Stromal cell of bone marrow (primary cell): ENCODE measurements around the gene RANBP10.
"Not testable (repeated sequence)": the region's sequence is repeated elsewhere in the genome, so short reads cannot be mapped to it uniquely, and the experiment has no call there.

Source experiments
- DNase-seq: peaks from one replicate; pipeline ENCODE4 v3.0.0-alpha.2; 2012; ENCODE audit warnings: low read depth

RANBP10 gene

DNA sequence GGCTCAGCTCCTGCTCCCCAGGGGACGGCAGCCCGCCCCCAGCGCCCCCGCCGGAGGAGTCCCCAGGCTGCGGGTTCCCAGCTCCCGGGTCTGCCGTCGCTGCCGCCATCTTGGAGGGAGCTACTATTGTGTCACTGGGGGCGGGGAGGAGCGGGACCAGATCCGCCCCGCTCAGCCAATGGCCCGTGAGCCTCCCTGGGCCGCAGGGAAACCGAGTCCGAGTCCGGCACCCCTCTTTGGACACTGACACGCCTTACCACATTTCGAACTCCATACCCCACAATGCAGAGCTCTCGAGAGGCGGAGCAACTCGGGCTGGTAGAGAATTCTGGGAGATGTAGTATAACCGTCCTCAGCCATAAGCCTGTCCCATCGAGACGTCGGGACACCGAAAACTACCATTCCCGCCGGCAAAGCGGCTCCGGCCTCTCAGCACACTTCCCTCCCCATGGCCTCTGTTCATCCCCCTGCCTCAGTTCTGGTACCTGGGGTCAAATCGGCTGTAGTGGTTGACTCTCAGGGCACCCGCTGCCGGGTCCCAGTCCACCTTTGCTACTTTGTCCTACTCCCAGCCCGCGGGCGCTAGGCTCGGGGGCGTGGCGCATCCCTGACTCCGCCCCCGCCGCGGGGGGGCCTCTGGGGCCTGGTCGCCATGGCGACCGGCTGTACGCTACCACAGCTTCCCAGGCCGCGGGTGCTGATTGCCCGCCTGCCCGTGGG lies at the start of gene RANBP10, which contains the start of gene TSNAXIP1:
TSS of gene RANBP10 (minus strand) at position 133 of the 720 bp plus-strand sequence. CDS start at position 109, 24 bp downstream.
TSS of gene TSNAXIP1 (plus strand) at position 462 of the 720 bp plus-strand sequence. CDS start 261 bp downstream, outside the sequence.
- peak; percentile 100 for DNase-seq

DNA sequence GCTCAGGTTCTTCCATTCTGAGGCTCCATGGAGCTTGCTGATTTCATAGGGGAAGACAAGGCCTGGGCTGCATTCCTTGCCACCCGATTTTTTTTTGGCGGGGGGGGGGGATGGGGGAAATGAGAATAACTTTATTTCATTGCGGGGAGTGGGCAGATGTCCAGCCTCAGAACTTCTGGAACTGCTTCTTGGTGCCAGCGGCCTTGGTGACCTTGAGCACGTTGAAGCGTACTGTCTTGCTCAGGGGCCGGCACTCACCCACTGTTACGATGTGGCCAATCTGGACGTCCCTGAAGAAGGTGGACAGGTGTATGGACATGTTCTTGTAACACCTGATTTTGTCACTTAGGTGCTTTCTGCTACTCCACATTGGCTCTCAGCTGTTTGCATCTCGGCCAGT lies 49.4 kb upstream of the RANBP10 start:
- no peak for DNase-seq

DNA sequence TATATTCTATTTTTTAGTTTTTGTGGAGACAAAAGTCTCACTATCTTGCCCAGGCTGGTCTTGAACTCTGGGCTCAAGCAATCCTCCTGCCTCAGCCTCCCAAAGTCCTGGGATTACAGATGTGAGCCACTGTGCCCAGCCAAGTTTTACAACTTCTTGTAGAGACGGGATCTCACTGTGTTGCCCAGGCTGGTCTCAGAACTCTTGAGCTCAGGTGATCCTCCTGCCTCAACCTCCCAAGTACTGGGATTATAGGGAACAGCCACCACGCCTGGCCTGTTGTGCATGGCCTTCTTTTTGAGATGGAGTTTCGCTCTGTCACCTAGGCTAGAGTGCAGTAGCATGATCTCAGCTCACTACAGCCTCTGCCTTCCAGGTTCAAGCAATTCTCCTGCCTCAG lies 47.3 kb upstream of the RANBP10 start:
- no peak for DNase-seq

DNA sequence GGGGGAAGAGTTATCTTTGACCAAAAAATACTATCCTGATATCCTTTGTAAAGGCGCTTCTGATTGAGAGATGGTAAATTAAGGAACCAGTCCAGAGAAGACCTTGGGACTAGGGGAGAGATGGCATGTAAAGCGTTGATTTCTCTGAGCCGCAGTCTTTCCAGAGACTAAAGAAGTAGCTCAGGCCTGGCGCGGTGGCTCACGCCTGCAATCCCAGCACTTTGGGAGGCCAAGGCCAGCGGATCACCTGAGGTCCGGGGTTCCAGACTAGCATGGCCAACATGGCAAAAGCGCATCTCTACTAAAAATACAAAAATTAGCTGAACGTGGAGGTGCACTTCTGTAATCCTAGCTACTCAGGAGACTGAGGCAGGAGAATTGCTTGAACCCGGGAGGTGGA lies 41.8 kb upstream of the RANBP10 start:
- no peak for DNase-seq

DNA sequence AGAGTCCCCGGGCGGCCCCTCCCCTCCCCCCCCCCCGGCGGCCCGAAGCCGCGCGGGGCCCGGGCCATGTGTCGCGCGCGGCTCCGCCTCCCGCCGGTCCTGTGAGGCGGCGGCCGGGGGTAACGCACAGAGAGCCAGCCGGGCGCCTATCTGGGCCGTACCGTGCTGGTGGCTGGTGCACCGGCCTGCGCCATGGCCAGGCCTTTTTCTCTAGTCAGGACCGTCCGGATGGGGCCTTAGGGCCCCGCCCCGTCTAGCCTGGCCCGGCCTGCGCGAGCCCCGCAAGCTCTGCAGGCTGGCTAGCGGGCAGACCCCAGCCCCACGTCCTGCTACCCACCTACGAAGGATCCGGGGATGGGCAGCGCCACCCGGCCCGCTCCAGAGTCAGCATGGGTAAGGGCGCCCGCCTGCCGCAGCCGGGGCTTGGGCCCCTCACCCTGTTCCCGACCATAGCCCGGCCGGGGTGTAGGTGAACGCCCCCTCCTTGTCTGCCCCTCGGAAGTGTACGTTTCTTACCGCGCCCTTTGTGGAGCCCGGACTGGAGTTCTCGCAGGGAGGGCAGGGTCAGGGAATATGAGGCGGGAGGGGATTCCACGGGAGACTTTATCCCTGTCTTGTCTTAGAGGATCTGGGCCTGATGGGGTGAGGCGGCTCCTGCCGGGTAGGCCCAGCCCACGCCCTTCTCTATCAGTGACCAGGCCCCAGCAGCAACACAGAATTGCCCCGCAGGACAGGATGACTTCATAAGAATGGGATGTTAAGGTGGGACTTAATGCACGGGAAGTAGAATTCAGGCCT lies 40.9 kb upstream of the RANBP10 start, which contains the start of gene CENPT:
TSS of gene CENPT (minus strand) at position 630 of the 798 bp plus-strand sequence. CDS start 13,834 bp downstream, outside the sequence.
- no peak for DNase-seq

DNA sequence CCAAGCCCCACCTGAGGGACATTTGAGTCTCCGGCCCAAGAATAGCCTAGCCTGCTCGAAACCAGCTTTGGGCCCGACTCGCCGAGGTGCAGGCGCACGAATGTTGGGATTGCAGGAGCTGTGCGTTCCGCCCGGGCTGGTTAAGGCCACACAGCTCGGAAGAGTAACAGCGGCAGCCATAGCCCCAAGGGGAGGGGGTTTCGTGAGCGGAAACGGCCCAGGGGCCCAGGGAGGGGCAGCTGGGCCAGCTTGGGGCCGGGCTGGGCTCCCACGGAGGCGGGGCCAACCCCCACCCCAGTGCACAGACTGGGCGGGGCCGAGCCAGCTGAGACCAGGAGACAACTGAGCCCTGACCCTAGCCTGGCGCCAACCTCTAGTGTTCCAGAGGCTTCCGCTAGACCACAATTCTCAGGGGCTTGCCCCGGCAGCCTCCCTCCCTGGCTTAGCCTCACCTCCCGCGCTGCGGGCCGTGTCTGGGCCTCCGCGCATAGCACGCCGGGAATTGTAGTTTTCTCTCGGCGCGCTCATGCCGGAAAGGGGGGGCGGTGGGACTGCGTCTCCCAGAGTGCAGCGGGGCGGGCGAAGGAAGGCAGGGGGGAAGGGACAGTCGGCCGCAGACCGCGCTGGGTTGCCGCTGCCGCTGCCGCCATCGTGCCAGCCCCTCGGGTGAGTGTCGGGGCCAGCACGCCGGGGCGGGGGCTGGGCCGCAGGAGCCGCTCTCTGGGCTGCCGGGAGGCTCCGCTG lies 40.1 kb upstream of the RANBP10 start, which contains the start of gene NUTF2:
TSS of gene NUTF2 (plus strand) at position 614 of the 744 bp plus-strand sequence. CDS start 18,198 bp downstream, outside the sequence.
- peak; percentile 89 for DNase-seq

DNA sequence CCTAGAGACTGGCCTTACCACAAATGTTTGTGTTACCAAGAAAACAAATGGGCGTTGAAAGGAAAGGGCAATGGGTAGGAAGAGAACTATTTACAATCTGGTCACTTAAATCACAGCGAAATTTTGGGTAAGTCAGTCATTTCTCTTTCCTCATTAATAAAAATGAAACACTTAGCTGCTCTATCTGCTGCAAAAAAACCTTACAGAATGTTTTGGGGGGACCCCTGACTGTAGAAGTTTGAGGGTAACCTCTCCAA lies 39.6 kb upstream of the RANBP10 start:
- DNase-seq: no peak

DNA sequence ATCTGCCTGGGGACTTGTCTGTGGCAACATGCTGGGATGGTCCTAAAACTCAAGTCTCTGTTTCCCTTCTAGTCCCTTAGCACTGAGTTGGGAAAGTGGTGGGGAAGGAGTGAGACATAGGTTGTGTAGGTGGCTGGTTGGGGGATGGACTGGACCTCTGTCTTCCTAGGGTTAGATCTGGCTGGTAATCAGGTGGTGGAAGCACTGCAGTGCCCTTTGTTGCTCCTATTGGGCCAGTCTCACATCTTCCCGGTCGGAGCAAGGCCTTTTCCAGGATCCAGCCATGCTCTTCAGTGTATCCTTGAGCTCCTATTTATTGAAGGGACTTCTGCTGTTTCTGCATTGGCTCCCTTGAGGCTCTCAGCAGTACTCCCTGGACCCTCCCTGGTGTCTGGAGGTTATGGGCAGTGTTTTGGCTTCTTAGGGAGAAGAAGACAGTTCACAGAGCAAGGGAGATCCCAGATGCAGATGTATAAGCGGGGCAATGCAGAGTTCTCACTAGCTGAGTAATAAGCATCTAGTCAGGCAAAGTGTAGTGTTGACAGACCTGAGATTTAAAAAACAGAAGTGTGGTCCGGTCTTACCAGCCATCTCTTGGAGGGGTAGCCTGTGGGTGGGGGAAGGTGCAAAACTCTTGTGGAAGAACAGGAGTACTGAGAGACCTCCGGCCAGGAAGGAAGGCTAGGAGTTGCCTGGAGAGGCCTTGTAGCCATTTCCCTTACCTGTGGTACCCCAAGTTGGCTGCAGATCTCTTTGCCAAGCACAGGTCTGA lies 39.1 kb upstream of the RANBP10 start:
- no peak for DNase-seq

DNA sequence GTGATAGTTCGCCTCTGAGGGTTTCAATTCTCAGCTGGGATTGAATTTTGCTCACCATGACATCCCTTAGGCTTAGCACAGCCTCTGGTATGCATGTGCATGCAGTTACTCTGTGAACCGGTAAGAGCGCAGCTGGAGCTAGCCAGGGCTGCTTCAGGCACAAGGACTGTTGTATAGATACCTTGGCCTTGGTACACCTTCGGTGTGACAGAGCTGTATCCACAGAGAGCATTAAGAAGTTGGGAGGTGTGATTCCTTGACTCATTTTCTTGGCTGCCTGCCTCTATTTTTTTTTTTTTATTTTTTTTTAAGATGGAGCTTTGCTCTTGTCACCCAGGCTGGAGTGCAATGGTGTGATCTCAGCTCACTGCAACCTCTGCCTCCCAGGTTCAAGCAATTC lies 38.1 kb upstream of the RANBP10 start:
- no peak for DNase-seq

DNA sequence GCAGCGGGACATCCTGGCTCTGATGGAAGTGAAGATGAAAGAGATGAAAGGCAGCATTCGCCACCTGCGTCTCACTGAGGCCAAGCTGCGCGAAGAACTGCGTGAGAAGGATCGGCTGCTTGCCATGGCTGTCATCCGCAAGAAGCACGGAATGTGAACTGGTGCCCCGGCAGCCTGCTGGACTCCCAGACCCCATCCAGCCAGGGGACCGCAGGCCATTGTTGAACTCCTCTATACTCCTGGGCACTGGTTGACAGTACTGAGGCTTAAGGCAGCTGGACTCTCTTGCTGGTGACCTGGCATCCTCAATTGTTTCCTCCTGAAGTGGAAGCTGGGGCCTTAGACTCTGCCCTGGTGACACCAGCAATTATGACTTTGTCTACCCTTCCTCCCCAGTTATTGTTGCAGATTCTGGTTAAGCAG lies 37.0 kb upstream of the RANBP10 start:
- DNase-seq: no peak

DNA sequence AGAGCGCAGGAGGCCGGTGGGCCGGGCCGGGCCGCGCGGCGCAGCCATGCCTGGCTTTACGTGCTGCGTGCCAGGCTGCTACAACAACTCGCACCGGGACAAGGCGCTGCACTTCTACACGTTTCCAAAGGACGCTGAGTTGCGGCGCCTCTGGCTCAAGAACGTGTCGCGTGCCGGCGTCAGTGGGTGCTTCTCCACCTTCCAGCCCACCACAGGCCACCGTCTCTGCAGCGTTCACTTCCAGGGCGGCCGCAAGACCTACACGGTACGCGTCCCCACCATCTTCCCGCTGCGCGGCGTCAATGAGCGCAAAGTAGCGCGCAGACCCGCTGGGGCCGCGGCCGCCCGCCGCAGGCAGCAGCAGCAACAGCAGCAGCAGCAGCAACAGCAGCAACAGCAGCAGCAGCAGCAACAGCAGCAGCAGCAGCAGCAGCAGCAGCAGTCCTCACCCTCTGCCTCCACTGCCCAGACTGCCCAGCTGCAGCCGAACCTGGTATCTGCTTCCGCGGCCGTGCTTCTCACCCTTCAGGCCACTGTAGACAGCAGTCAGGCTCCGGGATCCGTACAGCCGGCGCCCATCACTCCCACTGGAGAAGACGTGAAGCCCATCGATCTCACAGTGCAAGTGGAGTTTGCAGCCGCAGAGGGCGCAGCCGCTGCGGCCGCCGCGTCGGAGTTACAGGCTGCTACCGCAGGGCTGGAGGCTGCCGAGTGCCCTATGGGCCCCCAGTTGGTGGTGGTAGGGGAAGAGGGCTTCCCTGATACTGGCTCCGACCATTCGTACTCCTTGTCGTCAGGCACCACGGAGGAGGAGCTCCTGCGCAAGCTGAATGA lies 36.4 kb upstream of the RANBP10 start:
- no peak for DNase-seq

DNA sequence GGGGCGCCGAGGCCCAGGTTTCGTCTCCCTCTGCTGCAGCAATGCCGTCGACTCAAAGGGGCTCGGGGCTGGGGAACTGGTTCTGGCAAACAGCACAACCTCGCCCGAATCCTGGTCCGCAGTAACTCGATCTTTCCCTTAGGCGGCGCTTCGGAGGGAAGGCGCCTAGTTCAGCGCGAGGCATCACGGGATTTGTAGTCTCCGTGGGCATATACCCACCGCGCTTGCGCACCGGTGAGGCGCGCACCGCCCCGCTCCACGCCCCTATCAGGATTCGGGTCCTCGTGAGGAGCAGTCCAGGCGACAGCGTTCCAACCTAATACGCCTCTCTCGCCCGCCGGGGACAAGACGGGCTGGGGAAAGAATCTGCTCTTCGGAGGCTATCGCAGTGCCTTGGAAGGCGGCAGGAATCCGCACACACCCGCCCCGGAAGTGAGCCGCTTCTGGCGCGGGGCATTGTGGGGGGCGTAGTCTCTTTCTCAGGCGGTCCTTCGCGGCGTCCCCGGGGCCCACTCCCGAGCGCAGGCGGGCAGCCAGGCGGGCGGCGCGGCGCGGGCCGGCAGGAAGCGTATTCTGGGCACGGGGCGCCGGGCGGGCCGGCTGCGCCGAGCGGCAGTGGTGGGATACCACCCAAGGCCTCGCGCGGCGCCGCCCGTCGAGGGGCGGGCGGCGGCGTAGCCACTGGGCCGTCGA lies 35.6 kb upstream of the RANBP10 start, which contains the start of gene THAP11:
TSS of gene THAP11 (plus strand) at position 505 of the 693 bp plus-strand sequence. CDS start 235 bp downstream, outside the sequence.
- DNase-seq: peak; percentile 86

DNA sequence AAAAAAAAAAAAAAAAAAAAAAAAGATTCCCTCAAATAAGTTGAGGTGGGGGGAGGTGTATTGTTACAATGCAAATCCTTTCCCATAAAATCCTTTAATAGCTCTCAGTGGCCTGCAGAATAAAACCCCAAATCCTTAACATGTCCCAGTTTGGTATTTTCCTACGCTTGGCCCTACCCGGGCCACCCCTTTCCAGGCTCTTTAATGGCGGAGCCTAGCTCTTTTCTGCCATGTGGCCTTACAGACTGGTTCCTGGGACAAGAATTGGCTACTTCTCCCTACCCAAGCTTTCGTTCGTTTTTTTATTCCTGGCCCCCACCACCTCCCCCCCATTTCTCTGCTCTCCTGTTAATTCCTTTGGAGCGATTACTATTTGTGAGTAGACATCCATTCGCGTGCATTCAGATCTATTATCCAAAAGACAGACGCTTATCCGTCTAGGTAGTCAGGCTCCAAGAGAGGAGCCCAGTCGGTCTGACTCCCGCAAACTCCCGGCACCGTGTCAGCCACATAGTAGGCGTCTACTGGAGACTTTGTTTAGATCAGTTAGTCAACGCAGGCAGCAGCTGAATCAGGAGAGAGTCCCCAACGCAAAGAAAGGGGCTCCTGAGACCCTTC lies 34.9 kb upstream of the RANBP10 start:
- no peak for DNase-seq

DNA sequence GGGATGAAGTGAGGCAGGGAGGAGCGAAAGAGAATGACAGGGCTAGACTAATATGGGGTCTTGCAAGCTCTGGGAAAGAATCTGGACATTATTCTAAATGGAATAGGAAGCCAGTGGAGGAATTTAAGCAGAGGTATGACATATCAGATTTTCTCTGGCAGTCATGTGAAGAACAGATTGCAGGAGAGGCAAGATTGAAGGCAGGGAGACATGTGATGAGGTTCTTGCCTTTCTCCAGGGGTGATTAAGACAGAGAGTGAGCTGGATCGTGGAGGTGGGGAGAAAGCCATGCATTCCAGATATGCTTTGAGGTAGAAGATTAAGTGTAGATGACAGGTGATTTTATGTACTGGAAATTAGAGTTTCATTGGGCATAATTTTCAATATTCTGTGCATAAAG lies 31.5 kb upstream of the RANBP10 start:
- no peak for DNase-seq

DNA sequence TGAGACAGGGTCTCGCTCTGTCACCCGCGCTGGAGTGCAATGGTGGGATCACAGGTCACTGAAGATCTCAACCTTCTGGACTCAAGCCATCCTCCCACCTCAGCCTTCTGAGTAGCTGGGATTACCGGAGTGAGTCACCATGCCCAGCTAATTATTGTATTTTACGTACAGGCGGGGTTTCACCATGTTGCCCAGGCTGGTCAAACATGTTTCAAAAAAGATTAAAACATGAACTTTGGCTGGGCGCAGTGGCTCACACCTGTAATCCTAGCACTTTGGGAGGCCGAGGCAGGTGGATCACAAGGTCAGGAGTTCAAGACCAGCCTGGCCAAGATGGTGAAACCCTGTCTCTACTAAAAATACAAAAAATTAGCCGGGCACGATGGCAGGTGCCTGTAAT lies 30.8 kb upstream of the RANBP10 start:
- DNase-seq: not testable (repeated sequence)

DNA sequence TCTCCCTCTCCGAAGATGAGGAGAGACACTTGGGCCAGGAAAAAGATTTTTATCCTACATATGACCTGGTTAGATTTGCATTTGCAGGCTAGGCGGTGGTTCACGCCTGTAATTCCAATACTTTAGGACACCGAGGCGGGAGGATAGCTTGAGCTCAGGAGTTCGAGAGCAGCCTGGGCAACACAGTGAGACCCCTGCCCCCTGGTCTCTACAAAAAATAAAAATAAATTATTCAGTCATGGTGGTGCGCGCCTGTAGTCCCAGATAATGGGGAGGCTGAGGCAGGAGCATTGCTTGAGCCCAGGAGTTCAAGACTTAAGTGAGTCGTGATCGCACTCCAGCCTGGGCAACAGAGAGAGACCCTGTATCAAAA lies 27.9 kb upstream of the RANBP10 start:
- no peak for DNase-seq

DNA sequence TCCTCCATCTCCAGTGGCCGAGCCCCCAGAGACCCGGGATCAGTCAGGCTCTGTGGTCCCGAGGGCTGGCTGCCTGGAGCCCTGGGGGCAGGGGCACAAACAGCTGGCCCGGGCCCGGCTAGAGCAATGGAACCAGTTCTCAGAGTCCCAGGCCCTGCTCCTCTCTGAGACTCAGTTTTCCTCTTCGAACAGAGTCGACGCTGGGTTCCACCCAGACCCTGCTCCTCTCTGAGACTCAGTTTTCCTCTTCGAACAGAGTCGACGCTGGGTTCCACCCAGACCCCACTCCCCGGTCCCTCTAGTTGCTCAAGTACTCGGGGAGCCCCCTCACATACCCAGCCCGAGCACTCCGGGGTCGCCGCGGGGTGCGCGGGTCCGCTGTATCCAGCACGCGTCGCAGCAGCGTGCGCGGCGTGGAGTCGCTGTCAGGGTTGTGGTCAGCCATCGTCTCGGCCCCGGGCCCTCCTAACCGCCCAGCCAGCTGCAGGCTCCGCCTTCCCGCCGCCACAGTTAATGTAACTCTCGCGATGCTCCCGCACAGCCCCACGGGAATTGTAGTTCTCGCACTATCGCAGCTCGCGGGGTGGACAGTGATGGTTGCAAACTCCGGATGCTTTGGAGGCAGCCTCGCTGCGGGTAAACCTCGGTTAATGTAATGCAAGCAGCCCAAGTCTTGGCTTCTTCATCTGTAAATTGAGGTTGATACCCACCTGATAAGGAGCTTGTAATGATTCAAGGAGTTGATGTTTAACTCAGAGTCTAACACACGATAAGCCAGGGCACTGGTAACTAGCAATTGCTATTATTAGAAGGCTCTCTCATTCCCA lies 27.3 kb upstream of the RANBP10 start:
- DNase-seq: peak; percentile 80

DNA sequence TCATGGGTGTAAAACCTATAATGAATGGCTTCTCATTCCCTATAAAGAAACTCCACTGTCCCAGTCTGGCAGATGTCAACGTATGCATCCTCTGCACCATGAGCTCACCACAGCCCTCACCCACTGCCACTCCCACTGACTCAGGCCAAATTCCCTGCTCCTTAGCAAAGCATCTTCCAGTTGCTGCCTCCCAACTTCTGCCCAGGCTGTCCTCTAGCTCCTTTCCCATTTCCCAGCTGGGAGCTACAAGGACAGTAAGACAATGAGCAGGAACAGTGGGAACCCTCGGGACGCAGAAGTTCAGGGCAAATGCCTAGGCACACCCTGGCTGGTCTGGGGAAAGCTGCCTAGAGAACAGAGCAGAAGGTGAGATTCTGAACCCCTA lies 26.7 kb upstream of the RANBP10 start:
- peak; percentile 53 for DNase-seq

DNA sequence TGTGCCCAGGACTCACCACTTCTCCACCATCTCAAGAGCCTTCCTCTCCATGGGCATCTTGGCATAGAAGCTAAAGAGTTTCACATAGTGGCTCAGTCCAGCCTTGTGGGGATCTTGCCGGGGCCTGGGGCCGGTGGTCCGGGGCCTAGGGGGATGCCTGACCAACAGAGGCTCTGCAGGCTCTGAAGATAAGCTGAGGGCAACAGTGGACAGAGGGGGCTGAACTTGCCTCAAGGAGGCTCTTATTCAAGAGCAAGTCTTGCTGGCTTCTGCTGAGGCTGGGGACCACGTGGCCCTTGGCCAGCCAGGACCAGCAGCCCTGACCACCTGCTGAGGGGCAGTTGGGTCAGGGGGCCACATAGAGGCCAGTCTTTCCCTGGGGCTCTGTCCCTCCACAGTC lies 22.3 kb upstream of the RANBP10 start:
- no peak for DNase-seq
